HEK293 (cell line): ENCODE measurements around the gene ARMC10.
"Not testable (repeated sequence)": the region's sequence is repeated elsewhere in the genome, so short reads cannot be mapped to it uniquely, and the experiment has no call there.

Experiments used
- CTCF ChIA-PET: fragments of 350-600 bp; formaldehyde crosslinking; extraction: SDS; loops from one replicate; lab custom pipeline; 2021; ENCODE audit warnings: antibody characterized with exemption; lab: Yijun Ruan, JAX
- POLR2A ChIA-PET: fragments of 300-600 bp; formaldehyde crosslinking; extraction: SDS; loops from one replicate; lab custom pipeline; 2020; ENCODE audit warnings: antibody characterized with exemption, inconsistent platforms; lab: Yijun Ruan, JAX
- H3K27ac ChIP-seq: fragments of 200-500 bp; sonication (Bioruptor generic); 2 replicates; pipeline ENCODE4 v1.5.1; 2014; ENCODE audit warnings: low read depth, low read length, control low read depth, inconsistent platforms; ENCODE audit errors: extremely low read depth
- H3K36me3 ChIP-seq, 2 experiments: fragments of 200-500 bp in 1 of 2; sonication (Bioruptor generic) in 1 of 2; 1 replicate in 1 of 2; 2 replicates in 1 of 2; pipeline ENCODE4 v1.5.1; 2014 to 2017; ENCODE audit warnings: inconsistent platforms in 2 of 2, low read length in 2 of 2; ENCODE audit not compliant: control insufficient read depth in 2 of 2, insufficient read depth in 1 of 2
- H3K4me1 ChIP-seq: fragments of 200-500 bp; sonication (Bioruptor generic); 2 replicates; pipeline ENCODE4 v1.5.1; 2014; ENCODE audit warnings: mild to moderate bottlenecking, low read length, inconsistent platforms; ENCODE audit not compliant: control insufficient read depth, insufficient read depth
- H3K4me3 ChIP-seq: 2 replicates; pipeline ENCODE4 v1.5.1; 2011; ENCODE audit warnings: low read depth, mild to moderate bottlenecking, control low read depth, low read length, moderate library complexity
- H3K9me3 ChIP-seq: fragments of 200-500 bp; sonication (Bioruptor generic); 2 replicates; pipeline ENCODE4 v1.5.1; 2014; ENCODE audit warnings: low read depth, low read length, inconsistent platforms; ENCODE audit not compliant: control insufficient read depth, insufficient read depth
- EGR2 ChIP-seq: fragments of 450-650 bp; formaldehyde crosslinking; IDR thresholded peaks from 2 replicates; pipeline ENCODE4 v1.5.1; 2016; ENCODE audit warnings: low read depth, missing biosample characterization, missing genetic modification characterization
- ZBTB11 ChIP-seq: fragments of 450-650 bp; formaldehyde crosslinking; conservative IDR thresholded peaks from 2 replicates; pipeline ENCODE4 v1.5.1; 2016; ENCODE audit warnings: low read depth, missing biosample characterization, missing genetic modification characterization
- ZBTB6 ChIP-seq: fragments of 450-650 bp; formaldehyde crosslinking; IDR thresholded peaks from 2 replicates; pipeline ENCODE4 v1.5.1; 2017; ENCODE audit warnings: missing biosample characterization, missing genetic modification characterization
- ZFHX2 ChIP-seq: fragments of 450-650 bp; formaldehyde crosslinking; conservative IDR thresholded peaks from 2 replicates; pipeline ENCODE4 v1.5.1; 2016; ENCODE audit warnings: missing biosample characterization, missing genetic modification characterization
- ZIC2 ChIP-seq: fragments of 450-650 bp; formaldehyde crosslinking; IDR thresholded peaks from 2 replicates; pipeline ENCODE4 v1.5.1; 2016; ENCODE audit warnings: missing biosample characterization, missing genetic modification characterization
- ZNF112 ChIP-seq: fragments of 450-650 bp; formaldehyde crosslinking; IDR thresholded peaks from 2 replicates; pipeline ENCODE4 v1.5.0; 2017; ENCODE audit warnings: missing biosample characterization, missing genetic modification characterization
- ZNF513 ChIP-seq: fragments of 450-650 bp; IDR thresholded peaks from 2 replicates; pipeline ENCODE4 v1.5.1; 2018; ENCODE audit warnings: missing biosample characterization, missing genetic modification characterization
- ZSCAN16 ChIP-seq: fragments of 450-650 bp; formaldehyde crosslinking; IDR thresholded peaks from 2 replicates; pipeline ENCODE4 v1.5.1; 2016; ENCODE audit warnings: missing biosample characterization, missing genetic modification characterization
- TF ChIP-seq, protein P1 (sequence below): fragments of 450-650 bp; formaldehyde crosslinking; IDR thresholded peaks from 2 replicates; pipeline ENCODE4 v1.5.1; 2016; ENCODE audit warnings: missing biosample characterization, missing genetic modification characterization, borderline replicate concordance
- TF ChIP-seq, protein P2 (sequence below): fragments of 450-650 bp; formaldehyde crosslinking; IDR thresholded peaks from 2 replicates; pipeline ENCODE4 v1.5.1; 2017; ENCODE audit warnings: missing biosample characterization, missing genetic modification characterization

Gene ARMC10

DNA sequence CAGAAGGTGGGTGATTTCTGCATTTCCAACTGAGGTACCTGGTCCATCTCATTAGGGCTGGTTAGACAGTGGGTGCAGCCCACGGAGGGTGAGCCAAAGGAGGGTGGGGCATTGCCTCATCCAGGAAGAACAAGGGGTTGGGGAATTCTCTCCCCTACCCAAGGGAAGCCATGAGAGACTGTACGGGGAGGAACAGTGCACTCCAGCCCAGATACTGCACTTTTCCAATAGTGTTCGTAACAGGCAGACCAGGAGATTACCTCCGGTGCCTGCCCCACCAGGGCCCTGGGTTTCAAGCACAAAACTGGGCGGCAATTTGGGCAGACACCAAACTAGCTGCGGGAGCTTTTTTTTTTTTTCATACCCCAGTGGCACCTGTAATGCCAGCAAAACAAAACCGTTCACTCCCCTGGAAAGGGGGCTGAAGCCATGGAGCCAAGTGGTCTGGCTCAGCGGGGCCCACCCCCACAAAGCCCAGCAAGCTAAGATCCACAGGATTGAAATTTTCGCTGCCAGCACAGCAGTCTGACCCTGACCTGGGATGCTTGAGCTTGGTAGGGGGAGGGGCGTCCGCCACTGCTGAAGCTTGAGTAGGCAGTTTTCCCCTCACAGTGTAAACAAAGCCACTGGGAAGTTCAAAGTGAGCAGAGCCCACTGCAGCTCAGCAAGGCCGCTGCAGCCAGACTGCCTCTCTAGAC, 31.2 kb downstream of the ARMC10 start:
- ChIA-PET POLR2A (interaction anchor here (0.6 to 1.5 kb wide), 2 partner anchors 10 to 31 kb away, joined by 3 to 5 read pairs; partner anchors contain the start of gene ARMC10), CTCF (no interaction called here)
- H3K4me1 ChIP-seq, result 0 out of 2 replicates have a peak, but pooled peaks cover 2% of the 10 kb centered on the region
- H3K27ac ChIP-seq, result no peak overlapping the region
- no peaks in the 10 kb centered on the region for H3K9me3 ChIP-seq
- H3K4me3 ChIP-seq, result no peak overlapping the region
- peaks cover 7 to 9% of the 10 kb centered on the region in 2 experiments for H3K36me3 ChIP-seq
- TF ChIP-seq ZNF513, result no peak
- TF ChIP-seq ZBTB6, result peak; percentile 67; the same call in 1 of the 2 replicates
- TF ChIP-seq, protein P1, sequence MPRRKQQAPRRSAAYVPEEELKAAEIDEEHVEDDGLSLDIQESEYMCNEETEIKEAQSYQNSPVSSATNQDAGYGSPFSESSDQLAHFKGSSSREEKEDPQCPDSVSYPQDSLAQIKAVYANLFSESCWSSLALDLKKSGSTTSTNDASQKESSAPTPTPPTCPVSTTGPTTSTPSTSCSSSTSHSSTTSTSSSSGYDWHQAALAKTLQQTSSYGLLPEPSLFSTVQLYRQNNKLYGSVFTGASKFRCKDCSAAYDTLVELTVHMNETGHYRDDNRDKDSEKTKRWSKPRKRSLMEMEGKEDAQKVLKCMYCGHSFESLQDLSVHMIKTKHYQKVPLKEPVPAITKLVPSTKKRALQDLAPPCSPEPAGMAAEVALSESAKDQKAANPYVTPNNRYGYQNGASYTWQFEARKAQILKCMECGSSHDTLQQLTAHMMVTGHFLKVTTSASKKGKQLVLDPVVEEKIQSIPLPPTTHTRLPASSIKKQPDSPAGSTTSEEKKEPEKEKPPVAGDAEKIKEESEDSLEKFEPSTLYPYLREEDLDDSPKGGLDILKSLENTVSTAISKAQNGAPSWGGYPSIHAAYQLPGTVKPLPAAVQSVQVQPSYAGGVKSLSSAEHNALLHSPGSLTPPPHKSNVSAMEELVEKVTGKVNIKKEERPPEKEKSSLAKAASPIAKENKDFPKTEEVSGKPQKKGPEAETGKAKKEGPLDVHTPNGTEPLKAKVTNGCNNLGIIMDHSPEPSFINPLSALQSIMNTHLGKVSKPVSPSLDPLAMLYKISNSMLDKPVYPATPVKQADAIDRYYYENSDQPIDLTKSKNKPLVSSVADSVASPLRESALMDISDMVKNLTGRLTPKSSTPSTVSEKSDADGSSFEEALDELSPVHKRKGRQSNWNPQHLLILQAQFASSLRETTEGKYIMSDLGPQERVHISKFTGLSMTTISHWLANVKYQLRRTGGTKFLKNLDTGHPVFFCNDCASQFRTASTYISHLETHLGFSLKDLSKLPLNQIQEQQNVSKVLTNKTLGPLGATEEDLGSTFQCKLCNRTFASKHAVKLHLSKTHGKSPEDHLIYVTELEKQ (tag by site-specific recombination), result no peak
- peak; percentile 35; the same call in 1 of the 2 replicates for TF ChIP-seq ZFHX2 (tag by site-specific recombination)
- TF ChIP-seq, protein P2, sequence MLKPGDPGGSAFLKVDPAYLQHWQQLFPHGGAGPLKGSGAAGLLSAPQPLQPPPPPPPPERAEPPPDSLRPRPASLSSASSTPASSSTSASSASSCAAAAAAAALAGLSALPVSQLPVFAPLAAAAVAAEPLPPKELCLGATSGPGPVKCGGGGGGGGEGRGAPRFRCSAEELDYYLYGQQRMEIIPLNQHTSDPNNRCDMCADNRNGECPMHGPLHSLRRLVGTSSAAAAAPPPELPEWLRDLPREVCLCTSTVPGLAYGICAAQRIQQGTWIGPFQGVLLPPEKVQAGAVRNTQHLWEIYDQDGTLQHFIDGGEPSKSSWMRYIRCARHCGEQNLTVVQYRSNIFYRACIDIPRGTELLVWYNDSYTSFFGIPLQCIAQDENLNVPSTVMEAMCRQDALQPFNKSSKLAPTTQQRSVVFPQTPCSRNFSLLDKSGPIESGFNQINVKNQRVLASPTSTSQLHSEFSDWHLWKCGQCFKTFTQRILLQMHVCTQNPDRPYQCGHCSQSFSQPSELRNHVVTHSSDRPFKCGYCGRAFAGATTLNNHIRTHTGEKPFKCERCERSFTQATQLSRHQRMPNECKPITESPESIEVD (tag by site-specific recombination), result no peak
- TF ChIP-seq EGR2 (tag by site-specific recombination), result 0 out of 2 replicates have a peak, but pooled peaks have one; percentile 11
- TF ChIP-seq ZIC2 (tag by site-specific recombination), result peak; percentile 39; the same call in 1 of the 2 replicates
- no peak for TF ChIP-seq ZNF112 (tag by site-specific recombination)
- TF ChIP-seq ZSCAN16 (tag by site-specific recombination), result 0 out of 2 replicates have a peak, but pooled peaks have one; percentile 49
- no peak for TF ChIP-seq ZBTB11 (tag by site-specific recombination)
- TF ChIP-seq, all 188 proteins: peak for 5

GRCh38 chr7:103106703-103107070, 31.7 kb downstream of the ARMC10 start:
- CTCF ChIA-PET, H3K4me3 ChIP-seq, H3K9me3 ChIP-seq, H3K4me1 ChIP-seq, H3K36me3 ChIP-seq, H3K27ac ChIP-seq: not testable (repeated sequence)
- POLR2A ChIA-PET, result interaction anchor here (0.6 to 1.5 kb wide), 2 partner anchors 10 to 40 kb away, joined by 5 read pairs; no protein-coding TSS in a partner anchor
